ENCODE results near the gene ANKFY1.

ANKFY1 gene

DNA sequence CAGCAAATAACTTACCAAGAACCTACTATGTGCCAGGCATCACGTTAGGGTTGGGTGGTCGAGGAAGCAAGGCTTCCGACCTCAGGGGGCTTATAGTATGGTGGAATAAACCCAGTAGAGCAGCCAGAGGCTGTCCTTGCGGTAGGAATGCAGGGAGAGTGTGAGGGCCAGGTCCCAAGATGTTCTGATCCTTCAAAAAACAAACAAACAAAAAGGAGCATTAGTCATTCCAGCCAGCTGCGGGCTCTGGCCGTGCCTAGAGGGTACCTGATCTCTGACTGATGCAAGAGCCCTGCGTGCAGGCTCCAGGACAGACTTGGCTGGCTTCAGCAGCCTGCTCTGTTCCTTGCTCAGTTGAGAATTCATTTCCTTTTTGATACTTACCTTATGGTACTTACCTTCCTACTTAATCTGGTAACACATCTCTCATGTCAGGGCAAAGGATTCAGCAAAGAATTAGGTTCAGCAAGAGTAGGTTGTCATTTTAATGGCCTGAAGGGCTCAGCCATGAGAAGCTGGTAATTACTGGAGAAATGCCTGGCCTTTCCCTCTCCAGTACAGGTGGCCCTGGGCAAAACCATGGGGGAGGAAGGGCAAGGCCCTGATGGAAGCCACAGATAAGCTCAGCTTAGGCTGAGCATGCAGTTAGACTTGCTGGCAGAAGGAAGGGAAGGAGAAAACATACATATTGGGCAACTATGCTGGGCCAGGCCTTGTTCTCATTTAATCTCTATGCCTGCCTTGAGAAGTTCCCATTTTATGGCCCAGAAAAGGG, 102.4 kb downstream of the ANKFY1 start (continued):
- TF ChIP-seq, protein P1, sequence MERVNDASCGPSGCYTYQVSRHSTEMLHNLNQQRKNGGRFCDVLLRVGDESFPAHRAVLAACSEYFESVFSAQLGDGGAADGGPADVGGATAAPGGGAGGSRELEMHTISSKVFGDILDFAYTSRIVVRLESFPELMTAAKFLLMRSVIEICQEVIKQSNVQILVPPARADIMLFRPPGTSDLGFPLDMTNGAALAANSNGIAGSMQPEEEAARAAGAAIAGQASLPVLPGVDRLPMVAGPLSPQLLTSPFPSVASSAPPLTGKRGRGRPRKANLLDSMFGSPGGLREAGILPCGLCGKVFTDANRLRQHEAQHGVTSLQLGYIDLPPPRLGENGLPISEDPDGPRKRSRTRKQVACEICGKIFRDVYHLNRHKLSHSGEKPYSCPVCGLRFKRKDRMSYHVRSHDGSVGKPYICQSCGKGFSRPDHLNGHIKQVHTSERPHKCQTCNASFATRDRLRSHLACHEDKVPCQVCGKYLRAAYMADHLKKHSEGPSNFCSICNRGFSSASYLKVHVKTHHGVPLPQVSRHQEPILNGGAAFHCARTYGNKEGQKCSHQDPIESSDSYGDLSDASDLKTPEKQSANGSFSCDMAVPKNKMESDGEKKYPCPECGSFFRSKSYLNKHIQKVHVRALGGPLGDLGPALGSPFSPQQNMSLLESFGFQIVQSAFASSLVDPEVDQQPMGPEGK (tag by site-specific recombination; IDR thresholded peaks at IDR 0.05), result peak; percentile 78
- TF ChIP-seq ZNF621 (tag by site-specific recombination; IDR thresholded peaks at IDR 0.05), result no peak
- no peak for TF ChIP-seq SETDB1 (IDR thresholded peaks at IDR 0.05; ENCODE audit: insufficient read length, low read length)
- peak; percentile 67 for TF ChIP-seq FEZF1 (tag by site-specific recombination; IDR thresholded peaks at IDR 0.05)
- 0 out of 2 replicates have a peak, but pooled peaks have one; percentile 15 for TF ChIP-seq ZNF843 (tag by site-specific recombination; IDR thresholded peaks at IDR 0.05)
- no peak for TF ChIP-seq SP2 (tag by site-specific recombination; IDR thresholded peaks at IDR 0.05)
- peak; percentile 96 for TF ChIP-seq ZNF600 (tag by site-specific recombination; IDR thresholded peaks at IDR 0.05)
- TF ChIP-seq ZNF311 (tag by site-specific recombination; IDR thresholded peaks at IDR 0.05; ENCODE audit: borderline replicate concordance), result no peak
- TF ChIP-seq ZSCAN16 (tag by site-specific recombination; IDR thresholded peaks at IDR 0.05), result no peak
- TF ChIP-seq, protein P2, sequence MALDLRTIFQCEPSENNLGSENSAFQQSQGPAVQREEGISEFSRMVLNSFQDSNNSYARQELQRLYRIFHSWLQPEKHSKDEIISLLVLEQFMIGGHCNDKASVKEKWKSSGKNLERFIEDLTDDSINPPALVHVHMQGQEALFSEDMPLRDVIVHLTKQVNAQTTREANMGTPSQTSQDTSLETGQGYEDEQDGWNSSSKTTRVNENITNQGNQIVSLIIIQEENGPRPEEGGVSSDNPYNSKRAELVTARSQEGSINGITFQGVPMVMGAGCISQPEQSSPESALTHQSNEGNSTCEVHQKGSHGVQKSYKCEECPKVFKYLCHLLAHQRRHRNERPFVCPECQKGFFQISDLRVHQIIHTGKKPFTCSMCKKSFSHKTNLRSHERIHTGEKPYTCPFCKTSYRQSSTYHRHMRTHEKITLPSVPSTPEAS (tag by site-specific recombination; IDR thresholded peaks at IDR 0.05), result no peak
- peak; percentile 80 for TF ChIP-seq ZNF366 (tag by site-specific recombination; conservative IDR thresholded peaks at IDR 0.05)
- TF ChIP-seq, protein P3, sequence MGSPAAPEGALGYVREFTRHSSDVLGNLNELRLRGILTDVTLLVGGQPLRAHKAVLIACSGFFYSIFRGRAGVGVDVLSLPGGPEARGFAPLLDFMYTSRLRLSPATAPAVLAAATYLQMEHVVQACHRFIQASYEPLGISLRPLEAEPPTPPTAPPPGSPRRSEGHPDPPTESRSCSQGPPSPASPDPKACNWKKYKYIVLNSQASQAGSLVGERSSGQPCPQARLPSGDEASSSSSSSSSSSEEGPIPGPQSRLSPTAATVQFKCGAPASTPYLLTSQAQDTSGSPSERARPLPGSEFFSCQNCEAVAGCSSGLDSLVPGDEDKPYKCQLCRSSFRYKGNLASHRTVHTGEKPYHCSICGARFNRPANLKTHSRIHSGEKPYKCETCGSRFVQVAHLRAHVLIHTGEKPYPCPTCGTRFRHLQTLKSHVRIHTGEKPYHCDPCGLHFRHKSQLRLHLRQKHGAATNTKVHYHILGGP (tag by site-specific recombination; IDR thresholded peaks at IDR 0.05), result no peak
- no peak; the same call in 1 of the 2 replicates for TF ChIP-seq ZNF660 (tag by site-specific recombination; IDR thresholded peaks at IDR 0.05)
- no peak for TF ChIP-seq ZNF214 (tag by site-specific recombination; IDR thresholded peaks at IDR 0.05; ENCODE audit: borderline replicate concordance)
- TF ChIP-seq, protein P4, sequence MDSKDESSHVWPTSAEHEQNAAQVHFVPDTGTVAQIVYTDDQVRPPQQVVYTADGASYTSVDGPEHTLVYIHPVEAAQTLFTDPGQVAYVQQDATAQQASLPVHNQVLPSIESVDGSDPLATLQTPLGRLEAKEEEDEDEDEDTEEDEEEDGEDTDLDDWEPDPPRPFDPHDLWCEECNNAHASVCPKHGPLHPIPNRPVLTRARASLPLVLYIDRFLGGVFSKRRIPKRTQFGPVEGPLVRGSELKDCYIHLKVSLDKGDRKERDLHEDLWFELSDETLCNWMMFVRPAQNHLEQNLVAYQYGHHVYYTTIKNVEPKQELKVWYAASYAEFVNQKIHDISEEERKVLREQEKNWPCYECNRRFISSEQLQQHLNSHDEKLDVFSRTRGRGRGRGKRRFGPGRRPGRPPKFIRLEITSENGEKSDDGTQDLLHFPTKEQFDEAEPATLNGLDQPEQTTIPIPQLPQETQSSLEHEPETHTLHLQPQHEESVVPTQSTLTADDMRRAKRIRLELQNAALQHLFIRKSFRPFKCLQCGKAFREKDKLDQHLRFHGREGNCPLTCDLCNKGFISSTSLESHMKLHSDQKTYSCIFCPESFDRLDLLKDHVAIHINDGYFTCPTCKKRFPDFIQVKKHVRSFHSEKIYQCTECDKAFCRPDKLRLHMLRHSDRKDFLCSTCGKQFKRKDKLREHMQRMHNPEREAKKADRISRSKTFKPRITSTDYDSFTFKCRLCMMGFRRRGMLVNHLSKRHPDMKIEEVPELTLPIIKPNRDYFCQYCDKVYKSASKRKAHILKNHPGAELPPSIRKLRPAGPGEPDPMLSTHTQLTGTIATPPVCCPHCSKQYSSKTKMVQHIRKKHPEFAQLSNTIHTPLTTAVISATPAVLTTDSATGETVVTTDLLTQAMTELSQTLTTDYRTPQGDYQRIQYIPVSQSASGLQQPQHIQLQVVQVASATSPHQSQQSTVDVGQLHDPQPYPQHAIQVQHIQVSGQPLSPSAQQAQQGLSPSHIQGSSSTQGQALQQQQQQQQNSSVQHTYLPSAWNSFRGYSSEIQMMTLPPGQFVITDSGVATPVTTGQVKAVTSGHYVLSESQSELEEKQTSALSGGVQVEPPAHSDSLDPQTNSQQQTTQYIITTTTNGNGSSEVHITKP (tag by site-specific recombination; IDR thresholded peaks at IDR 0.05), result peak; percentile 94
- peak; percentile 88 for TF ChIP-seq SP7 (tag by site-specific recombination; IDR thresholded peaks at IDR 0.05)
- TF ChIP-seq, protein P5, sequence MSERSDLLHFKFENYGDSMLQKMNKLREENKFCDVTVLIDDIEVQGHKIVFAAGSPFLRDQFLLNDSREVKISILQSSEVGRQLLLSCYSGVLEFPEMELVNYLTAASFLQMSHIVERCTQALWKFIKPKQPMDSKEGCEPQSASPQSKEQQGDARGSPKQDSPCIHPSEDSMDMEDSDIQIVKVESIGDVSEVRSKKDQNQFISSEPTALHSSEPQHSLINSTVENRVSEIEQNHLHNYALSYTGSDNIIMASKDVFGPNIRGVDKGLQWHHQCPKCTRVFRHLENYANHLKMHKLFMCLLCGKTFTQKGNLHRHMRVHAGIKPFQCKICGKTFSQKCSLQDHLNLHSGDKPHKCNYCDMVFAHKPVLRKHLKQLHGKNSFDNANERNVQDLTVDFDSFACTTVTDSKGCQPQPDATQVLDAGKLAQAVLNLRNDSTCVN (tag by site-specific recombination; optimal IDR thresholded peaks at IDR 0.05), result no peak
- TF ChIP-seq ZNF555 (tag by site-specific recombination; conservative IDR thresholded peaks at IDR 0.05), result no peak
- TF ChIP-seq ZNF629 (tag by site-specific recombination; IDR thresholded peaks at IDR 0.05), result peak; percentile 57
- no peak for TF ChIP-seq ZNF664 (tag by site-specific recombination; IDR thresholded peaks at IDR 0.05)
- TF ChIP-seq ZNF792 (tag by site-specific recombination; IDR thresholded peaks at IDR 0.05), result no peak
- 0 out of 2 replicates have a peak, but pooled peaks have one; percentile 21 for TF ChIP-seq ZBTB20 (tag by site-specific recombination; IDR thresholded peaks at IDR 0.05)
- TF ChIP-seq, protein P6, sequence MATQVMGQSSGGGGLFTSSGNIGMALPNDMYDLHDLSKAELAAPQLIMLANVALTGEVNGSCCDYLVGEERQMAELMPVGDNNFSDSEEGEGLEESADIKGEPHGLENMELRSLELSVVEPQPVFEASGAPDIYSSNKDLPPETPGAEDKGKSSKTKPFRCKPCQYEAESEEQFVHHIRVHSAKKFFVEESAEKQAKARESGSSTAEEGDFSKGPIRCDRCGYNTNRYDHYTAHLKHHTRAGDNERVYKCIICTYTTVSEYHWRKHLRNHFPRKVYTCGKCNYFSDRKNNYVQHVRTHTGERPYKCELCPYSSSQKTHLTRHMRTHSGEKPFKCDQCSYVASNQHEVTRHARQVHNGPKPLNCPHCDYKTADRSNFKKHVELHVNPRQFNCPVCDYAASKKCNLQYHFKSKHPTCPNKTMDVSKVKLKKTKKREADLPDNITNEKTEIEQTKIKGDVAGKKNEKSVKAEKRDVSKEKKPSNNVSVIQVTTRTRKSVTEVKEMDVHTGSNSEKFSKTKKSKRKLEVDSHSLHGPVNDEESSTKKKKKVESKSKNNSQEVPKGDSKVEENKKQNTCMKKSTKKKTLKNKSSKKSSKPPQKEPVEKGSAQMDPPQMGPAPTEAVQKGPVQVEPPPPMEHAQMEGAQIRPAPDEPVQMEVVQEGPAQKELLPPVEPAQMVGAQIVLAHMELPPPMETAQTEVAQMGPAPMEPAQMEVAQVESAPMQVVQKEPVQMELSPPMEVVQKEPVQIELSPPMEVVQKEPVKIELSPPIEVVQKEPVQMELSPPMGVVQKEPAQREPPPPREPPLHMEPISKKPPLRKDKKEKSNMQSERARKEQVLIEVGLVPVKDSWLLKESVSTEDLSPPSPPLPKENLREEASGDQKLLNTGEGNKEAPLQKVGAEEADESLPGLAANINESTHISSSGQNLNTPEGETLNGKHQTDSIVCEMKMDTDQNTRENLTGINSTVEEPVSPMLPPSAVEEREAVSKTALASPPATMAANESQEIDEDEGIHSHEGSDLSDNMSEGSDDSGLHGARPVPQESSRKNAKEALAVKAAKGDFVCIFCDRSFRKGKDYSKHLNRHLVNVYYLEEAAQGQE (tag by site-specific recombination; IDR thresholded peaks at IDR 0.05), result no peak
- TF ChIP-seq, protein P7, sequence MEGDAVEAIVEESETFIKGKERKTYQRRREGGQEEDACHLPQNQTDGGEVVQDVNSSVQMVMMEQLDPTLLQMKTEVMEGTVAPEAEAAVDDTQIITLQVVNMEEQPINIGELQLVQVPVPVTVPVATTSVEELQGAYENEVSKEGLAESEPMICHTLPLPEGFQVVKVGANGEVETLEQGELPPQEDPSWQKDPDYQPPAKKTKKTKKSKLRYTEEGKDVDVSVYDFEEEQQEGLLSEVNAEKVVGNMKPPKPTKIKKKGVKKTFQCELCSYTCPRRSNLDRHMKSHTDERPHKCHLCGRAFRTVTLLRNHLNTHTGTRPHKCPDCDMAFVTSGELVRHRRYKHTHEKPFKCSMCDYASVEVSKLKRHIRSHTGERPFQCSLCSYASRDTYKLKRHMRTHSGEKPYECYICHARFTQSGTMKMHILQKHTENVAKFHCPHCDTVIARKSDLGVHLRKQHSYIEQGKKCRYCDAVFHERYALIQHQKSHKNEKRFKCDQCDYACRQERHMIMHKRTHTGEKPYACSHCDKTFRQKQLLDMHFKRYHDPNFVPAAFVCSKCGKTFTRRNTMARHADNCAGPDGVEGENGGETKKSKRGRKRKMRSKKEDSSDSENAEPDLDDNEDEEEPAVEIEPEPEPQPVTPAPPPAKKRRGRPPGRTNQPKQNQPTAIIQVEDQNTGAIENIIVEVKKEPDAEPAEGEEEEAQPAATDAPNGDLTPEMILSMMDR (tag by site-specific recombination; IDR thresholded peaks at IDR 0.05), result peak; percentile 30; the same call in 1 of the 2 replicates

Data from HEK293 (cell line).